HEK293 (cell line): Measurements from ENCODE around the gene TBC1D5.

Source experiments
- CTCF ChIA-PET: fragments of 350-600 bp; formaldehyde crosslinking; extraction: SDS; loops from one replicate; lab custom pipeline; 2021; ENCODE audit warnings: antibody characterized with exemption; lab: Yijun Ruan, JAX
- POLR2A ChIA-PET: fragments of 300-600 bp; formaldehyde crosslinking; extraction: SDS; loops from one replicate; lab custom pipeline; 2020; ENCODE audit warnings: antibody characterized with exemption, inconsistent platforms; lab: Yijun Ruan, JAX
- H3K27ac ChIP-seq: fragments of 200-500 bp; sonication (Bioruptor generic); 2 replicates; pipeline ENCODE4 v1.5.1; 2014; ENCODE audit warnings: low read depth, low read length, control low read depth, inconsistent platforms; ENCODE audit errors: extremely low read depth
- H3K36me3 ChIP-seq, 2 experiments: fragments of 200-500 bp in 1 of 2; sonication (Bioruptor generic) in 1 of 2; 1 replicate in 1 of 2; 2 replicates in 1 of 2; pipeline ENCODE4 v1.5.1; 2014 to 2017; ENCODE audit warnings: inconsistent platforms in 2 of 2, low read length in 2 of 2; ENCODE audit not compliant: control insufficient read depth in 2 of 2, insufficient read depth in 1 of 2
- H3K4me1 ChIP-seq: fragments of 200-500 bp; sonication (Bioruptor generic); 2 replicates; pipeline ENCODE4 v1.5.1; 2014; ENCODE audit warnings: mild to moderate bottlenecking, low read length, inconsistent platforms; ENCODE audit not compliant: control insufficient read depth, insufficient read depth
- H3K4me3 ChIP-seq: 2 replicates; pipeline ENCODE4 v1.5.1; 2011; ENCODE audit warnings: low read depth, mild to moderate bottlenecking, control low read depth, low read length, moderate library complexity
- H3K9me3 ChIP-seq: fragments of 200-500 bp; sonication (Bioruptor generic); 2 replicates; pipeline ENCODE4 v1.5.1; 2014; ENCODE audit warnings: low read depth, low read length, inconsistent platforms; ENCODE audit not compliant: control insufficient read depth, insufficient read depth
- CTCF ChIP-seq: fragments of 450-650 bp; formaldehyde crosslinking; IDR thresholded peaks from 2 replicates; pipeline ENCODE4 v1.5.1; 2016; ENCODE audit warnings: missing biosample characterization, missing genetic modification characterization
- KLF16 ChIP-seq: fragments of 450-650 bp; formaldehyde crosslinking; IDR thresholded peaks from 2 replicates; pipeline ENCODE4 v1.5.1; 2017; ENCODE audit warnings: missing biosample characterization, missing genetic modification characterization
- OVOL3 ChIP-seq: fragments of 450-650 bp; formaldehyde crosslinking; IDR thresholded peaks from 2 replicates; pipeline ENCODE4 v1.5.1; 2016; ENCODE audit warnings: missing biosample characterization, missing genetic modification characterization
- PBX3 ChIP-seq: sonication (generic); formaldehyde crosslinking; IDR thresholded peaks from 2 replicates; pipeline ENCODE4 v1.8.1; 2022; ENCODE audit warnings: mild to moderate bottlenecking, moderate library complexity, missing genetic modification reagents
- REPIN1 ChIP-seq: fragments of 450-650 bp; formaldehyde crosslinking; IDR thresholded peaks from 2 replicates; pipeline ENCODE4 v1.5.1; 2017; ENCODE audit warnings: missing biosample characterization, missing genetic modification characterization, low read depth
- ZBTB10 ChIP-seq: fragments of 450-650 bp; formaldehyde crosslinking; IDR thresholded peaks from 2 replicates; pipeline ENCODE4 v1.5.1; 2016; ENCODE audit warnings: missing biosample characterization, missing genetic modification characterization
- ZBTB17 ChIP-seq: fragments of 450-650 bp; formaldehyde crosslinking; IDR thresholded peaks from 2 replicates; pipeline ENCODE4 v1.5.1; 2016; ENCODE audit warnings: missing biosample characterization, missing genetic modification characterization
- ZNF223 ChIP-seq: fragments of 450-650 bp; formaldehyde crosslinking; IDR thresholded peaks from 2 replicates; pipeline ENCODE4 v1.5.1; 2016; ENCODE audit warnings: missing biosample characterization, missing genetic modification characterization
- ZNF280D ChIP-seq: fragments of 450-650 bp; formaldehyde crosslinking; IDR thresholded peaks from 2 replicates; pipeline ENCODE4 v1.5.1; 2016; ENCODE audit warnings: missing biosample characterization, missing genetic modification characterization
- ZNF292 ChIP-seq: fragments of 450-650 bp; formaldehyde crosslinking; IDR thresholded peaks from 2 replicates; pipeline ENCODE4 v1.5.1; 2016; ENCODE audit warnings: low read depth, missing biosample characterization, missing genetic modification characterization, borderline replicate concordance
- ZNF37A ChIP-seq: fragments of 450-650 bp; IDR thresholded peaks from 2 replicates; pipeline ENCODE4 v1.5.1; 2018; ENCODE audit warnings: missing biosample characterization, missing genetic modification characterization
- ZNF398 ChIP-seq: fragments of 450-650 bp; formaldehyde crosslinking; IDR thresholded peaks from 2 replicates; pipeline ENCODE4 v1.5.1; 2017; ENCODE audit warnings: missing biosample characterization, missing genetic modification characterization
- ZNF426 ChIP-seq: fragments of 450-650 bp; formaldehyde crosslinking; IDR thresholded peaks from 2 replicates; pipeline ENCODE4 v1.5.1; 2017; ENCODE audit warnings: missing biosample characterization, missing genetic modification characterization, mild to moderate bottlenecking, inconsistent platforms, moderate library complexity
- ZNF558 ChIP-seq: fragments of 450-650 bp; formaldehyde crosslinking; IDR thresholded peaks from 2 replicates; pipeline ENCODE4 v1.5.1; 2016; ENCODE audit warnings: missing biosample characterization, missing genetic modification characterization
- ZNF600 ChIP-seq: fragments of 450-650 bp; formaldehyde crosslinking; IDR thresholded peaks from 2 replicates; pipeline ENCODE4 v1.5.1; 2016; ENCODE audit warnings: missing biosample characterization, missing genetic modification characterization
- ZNF621 ChIP-seq: fragments of 450-650 bp; formaldehyde crosslinking; IDR thresholded peaks from 2 replicates; pipeline ENCODE4 v1.5.1; 2017; ENCODE audit warnings: missing biosample characterization, missing genetic modification characterization
- ZNF639 ChIP-seq: fragments of 450-650 bp; formaldehyde crosslinking; IDR thresholded peaks from 2 replicates; pipeline ENCODE4 v1.5.1; 2016; ENCODE audit warnings: missing biosample characterization, missing genetic modification characterization
- ZNF776 ChIP-seq: fragments of 450-650 bp; formaldehyde crosslinking; IDR thresholded peaks from 2 replicates; pipeline ENCODE4 v1.5.0; 2017; ENCODE audit warnings: missing biosample characterization, missing genetic modification characterization, borderline replicate concordance
- ZNF792 ChIP-seq: fragments of 450-650 bp; formaldehyde crosslinking; IDR thresholded peaks from 2 replicates; pipeline ENCODE4 v1.5.1; 2016; ENCODE audit warnings: missing biosample characterization, missing genetic modification characterization
- ZSCAN16 ChIP-seq: fragments of 450-650 bp; formaldehyde crosslinking; IDR thresholded peaks from 2 replicates; pipeline ENCODE4 v1.5.1; 2016; ENCODE audit warnings: missing biosample characterization, missing genetic modification characterization
- ZSCAN4 ChIP-seq: fragments of 450-650 bp; formaldehyde crosslinking; IDR thresholded peaks from 2 replicates; pipeline ENCODE4 v1.5.1; 2017; ENCODE audit warnings: missing biosample characterization, missing genetic modification characterization

The TBC1D5 gene

GRCh38 chr3:17481116-17481515 is 261.3 kb downstream of the TBC1D5 start (continued):
- no peak for TF ChIP-seq ZBTB10
- TF ChIP-seq PBX3 (CRISPR knock-in tag) = no peak

- H3K27ac ChIP-seq = no peak overlapping the region
- POLR2A ChIA-PET = no interaction called here
- H3K4me1 ChIP-seq = no peaks in the 10 kb centered on the region
- H3K4me3 ChIP-seq = no peak overlapping the region
- CTCF ChIA-PET = interaction anchor here (0.7 kb wide), 1 partner anchor 159 kb away, joined by 3 read pairs; no protein-coding TSS in a partner anchor
- no peaks in the 10 kb centered on the region; the same call in 1 of the 2 replicates for H3K9me3 ChIP-seq
- TF ChIP-seq ZNF792 = no peak
- TF ChIP-seq ZSCAN4 = no peak
- TF ChIP-seq ZNF223 (tag by site-specific recombination) = no peak
- no peak for TF ChIP-seq ZSCAN16 (tag by site-specific recombination)
- TF ChIP-seq ZNF776 (tag by site-specific recombination) = no peak
- TF ChIP-seq ZNF639 (tag by site-specific recombination) = no peak
- TF ChIP-seq ZNF280D (tag by site-specific recombination) = no peak
- no peak for TF ChIP-seq ZNF558 (tag by site-specific recombination)
- no peak for TF ChIP-seq ZNF600 (tag by site-specific recombination)
- no peak for TF ChIP-seq ZNF621 (tag by site-specific recombination)
- TF ChIP-seq ZNF426 (tag by site-specific recombination) = no peak
- TF ChIP-seq ZNF398 (tag by site-specific recombination) = no peak
- no peak for TF ChIP-seq ZBTB17
- TF ChIP-seq OVOL3 (tag by site-specific recombination) = no peak
- no peak for TF ChIP-seq CTCF
- no peak for TF ChIP-seq REPIN1 (tag by site-specific recombination)
- TF ChIP-seq ZNF37A (tag by site-specific recombination) = no peak
- no peak for TF ChIP-seq KLF16 (tag by site-specific recombination)
- TF ChIP-seq ZNF292 = no peak
- TF ChIP-seq, all 188 proteins: peak for 0
- H3K36me3 ChIP-seq = no peaks in the 10 kb centered on the region
Observed at GRCh38 chr3:17479681-17480405, 262.6 kb downstream of the TBC1D5 start.
